AG04450 (cell line): ENCODE results near the gene EGLN2. TPM values are rescaled to one million over a fixed set of nuclear protein-coding genes. Genes with fewer than 3 reads are reported as not detected.

Experiments
- CTCF ChIA-PET: fragments of 300-600, 350-600 bp; formaldehyde crosslinking; extraction: SDS; loops from one replicate; lab custom pipeline; 2022; ENCODE audit warnings: antibody characterized with exemption, inconsistent platforms; lab: Charles Lee
- POLR2A ChIA-PET: fragments of 350-600 bp; formaldehyde crosslinking; extraction: SDS; loops from one replicate; lab custom pipeline; 2021; ENCODE audit warnings: antibody characterized with exemption, inconsistent platforms; lab: Yijun Ruan, JAX
- DNase-seq: peaks from one replicate; pipeline ENCODE4 v3.0.0-alpha.2; 2011; ENCODE audit warnings: low read depth, low spot score
- H3K27ac ChIP-seq: one replicate; pipeline ENCODE4 v1.5.1; 2012; ENCODE audit warnings: low read depth, low read length, control low read depth
- H3K27me3 ChIP-seq: one replicate; pipeline ENCODE4 v1.6.0; 2012; ENCODE audit warnings: low read length; ENCODE audit not compliant: control insufficient read depth, insufficient read depth
- H3K4me3 ChIP-seq: 2 replicates; pipeline ENCODE4 v1.5.1; 2011; ENCODE audit warnings: mild to moderate bottlenecking, low read depth, low read length, control low read depth
- H3K9me3 ChIP-seq: 2 replicates; pipeline ENCODE4 v1.5.1; 2012; ENCODE audit warnings: low read length; ENCODE audit not compliant: control insufficient read depth, insufficient read depth
- CTCF ChIP-seq: IDR thresholded peaks from 2 replicates; pipeline ENCODE4 v1.5.1; 2011; ENCODE audit warnings: low read depth, low read length, control low read depth, inconsistent platforms
- polyA plus RNA-seq: library from polyadenylated mRNA; depleted of rRNA; stranded (reverse); fragments of >200 nt; gene quantifications from 2 replicates; pipeline ENCODE4 v1.2.3, GENCODE V29; 2011

The EGLN2 gene
- polyA plus RNA-seq, 1 experiment, result 28.2 TPM

GRCh38 chr19:40786060-40787037 lies 12.6 kb upstream of the EGLN2 start:
- no peak for DNase-seq
- POLR2A ChIA-PET, result interaction anchor here (0.6 to 2.0 kb wide), 3 partner anchors 8 to 37 kb away, joined by 3 to 6 read pairs (median 6); partner anchors contain the start of gene RAB4B

GRCh38 chr19:40791349-40791748 lies 7.6 kb upstream of the EGLN2 start:
- H3K27me3 ChIP-seq, result no peaks in the 10 kb centered on the region
- H3K4me3 ChIP-seq, result no peak overlapping the region
- no peak for TF ChIP-seq CTCF
- no peak overlapping the region for H3K27ac ChIP-seq
- no peak for DNase-seq
- ChIA-PET POLR2A (no interaction called here), CTCF (no interaction called here)
- no peaks in the 10 kb centered on the region for H3K9me3 ChIP-seq

More at GRCh38 chr19:40786060-40787037, 12.6 kb upstream of the EGLN2 start:
- no peaks in the 10 kb centered on the region for H3K9me3 ChIP-seq
- no peaks in the 10 kb centered on the region for H3K27me3 ChIP-seq
- CTCF ChIA-PET, result interaction anchor here (2.4 kb wide), 1 partner anchor 12 kb away, joined by 8 read pairs; the partner anchor contains the start of gene EGLN2
- H3K4me3 ChIP-seq, result no peak overlapping the region
- H3K27ac ChIP-seq, result no peak overlapping the region
- TF ChIP-seq CTCF, result no peak

GRCh38 chr19:40791996-40792395 lies 7.0 kb upstream of the EGLN2 start:
- H3K9me3 ChIP-seq, result no peaks in the 10 kb centered on the region
- ChIA-PET POLR2A (no interaction called here), CTCF (no interaction called here)
- no peak overlapping the region for H3K4me3 ChIP-seq
- H3K27me3 ChIP-seq, result no peaks in the 10 kb centered on the region
- no peak overlapping the region for H3K27ac ChIP-seq
- no peak for TF ChIP-seq CTCF
- DNase-seq, result no peak

- H3K27me3 ChIP-seq, result no peaks in the 10 kb centered on the region
- no peaks in the 10 kb centered on the region; the same call in 1 of the 2 replicates for H3K9me3 ChIP-seq
- no peak for DNase-seq
- no peak overlapping the region for H3K4me3 ChIP-seq
- ChIA-PET CTCF (interaction anchor here (1.0 to 1.4 kb wide), 3 partner anchors 10 to 106 kb away, joined by 3 to 20 read pairs (median 8); partner anchors contain the start of gene RAB4B), POLR2A (interaction anchor here (0.7 to 2.6 kb wide), 3 partner anchors 19 to 407 kb away, joined by 3 to 20 read pairs (median 5); partner anchors contain the start of gene RAB4B)
- TF ChIP-seq CTCF, result no peak
- H3K27ac ChIP-seq, result no peak overlapping the region
These were observed 1.6 kb upstream of the EGLN2 start for GRCh38 chr19:40797166-40797962.
